GM15510 (cell line): Measurements from ENCODE around the gene CTTNBP2NL.

Experiments
- POLR2A ChIP-seq: IDR thresholded peaks from 3 replicates; pipeline ENCODE4 v1.6.1; 2011; ENCODE audit warnings: borderline replicate concordance; ENCODE audit not compliant: insufficient read length; ENCODE audit errors: extremely low read depth

Gene CTTNBP2NL

GRCh38 chr1:112395821-112396652, at the start of gene CTTNBP2NL:
Gene CTTNBP2NL (plus strand): TSS chr1:112396214. CDS start chr1:112416166, 19,952 bp downstream.
- peak; percentile 39 for TF ChIP-seq POLR2A

- no peak for TF ChIP-seq POLR2A
Observed at GRCh38 chr1:112346801-112347350, 49.1 kb upstream of the CTTNBP2NL start.

- TF ChIP-seq POLR2A, result no peak
Observed at GRCh38 chr1:112356765-112357164, 39.2 kb upstream of the CTTNBP2NL start.

GRCh38 chr1:112357467-112357866, 38.5 kb upstream of the CTTNBP2NL start:
- TF ChIP-seq POLR2A, result no peak

GRCh38 chr1:112358061-112358770, 37.8 kb upstream of the CTTNBP2NL start:
- TF ChIP-seq POLR2A, result no peak

- TF ChIP-seq POLR2A, result no peak
Observed at GRCh38 chr1:112358798-112359408, 37.1 kb upstream of the CTTNBP2NL start.

- TF ChIP-seq POLR2A, result no peak
Observed at GRCh38 chr1:112359961-112360767, 35.9 kb upstream of the CTTNBP2NL start.

GRCh38 chr1:112363636-112364035, 32.4 kb upstream of the CTTNBP2NL start:
- TF ChIP-seq POLR2A, result no peak

- TF ChIP-seq POLR2A, result no peak
Observed at GRCh38 chr1:112368198-112368597, 27.8 kb upstream of the CTTNBP2NL start.

- no peak for TF ChIP-seq POLR2A
Observed at GRCh38 chr1:112369392-112370285, 26.4 kb upstream of the CTTNBP2NL start.

- TF ChIP-seq POLR2A, result no peak
Observed at GRCh38 chr1:112370996-112371395, 25.0 kb upstream of the CTTNBP2NL start.

GRCh38 chr1:112371775-112372174, 24.2 kb upstream of the CTTNBP2NL start:
- TF ChIP-seq POLR2A, result no peak

GRCh38 chr1:112373806-112374205, 22.2 kb upstream of the CTTNBP2NL start:
- no peak for TF ChIP-seq POLR2A

GRCh38 chr1:112375701-112376100, 20.3 kb upstream of the CTTNBP2NL start:
- no peak for TF ChIP-seq POLR2A

- no peak for TF ChIP-seq POLR2A
Observed at GRCh38 chr1:112380356-112380755, 15.7 kb upstream of the CTTNBP2NL start.
